ENCODE measurements around the gene TBC1D10B.

TBC1D10B gene

GRCh38 chr16:30381291-30382041, 11.2 kb upstream of the TBC1D10B start:
- H3K4me3 ChIP-seq (ENCODE audit: low read depth, low read length), result no peak overlapping the region
- TF ChIP-seq CTCF (IDR thresholded peaks at IDR 0.05; ENCODE audit: low read depth, low read length, missing control alignments), result no peak
- DNase-seq (ENCODE audit: low read depth), result no peak
- in situ Hi-C loops (cut with HindIII; ENCODE audit: low sequenced_read_pairs), result no loop called here

- DNase-seq (ENCODE audit: low read depth), result no peak
- no peak for TF ChIP-seq CTCF (IDR thresholded peaks at IDR 0.05; ENCODE audit: low read depth, low read length, missing control alignments)
- in situ Hi-C loops (cut with HindIII; ENCODE audit: low sequenced_read_pairs), result no loop called here
- no peak overlapping the region for H3K4me3 ChIP-seq (ENCODE audit: low read depth, low read length)
These were observed 10.5 kb upstream of the TBC1D10B start for GRCh38 chr16:30380803-30381208.

GRCh38 chr16:30380072-30380802, 9.9 kb upstream of the TBC1D10B start:
- in situ Hi-C loops (cut with HindIII; ENCODE audit: low sequenced_read_pairs), result no loop called here
- no peak for DNase-seq (ENCODE audit: low read depth)
- TF ChIP-seq CTCF (IDR thresholded peaks at IDR 0.05; ENCODE audit: low read depth, low read length, missing control alignments), result no peak
- no peak overlapping the region for H3K4me3 ChIP-seq (ENCODE audit: low read depth, low read length)

GRCh38 chr16:30379158-30379783, 9.0 kb upstream of the TBC1D10B start:
- no peak for DNase-seq (ENCODE audit: low read depth)
- no peak for TF ChIP-seq CTCF (IDR thresholded peaks at IDR 0.05; ENCODE audit: low read depth, low read length, missing control alignments)
- in situ Hi-C loops (cut with HindIII; ENCODE audit: low sequenced_read_pairs), result loop anchor here (10.0 kb wide), 1 partner anchor 264 kb away; the partner anchor contains the start of gene GDPD3
- peak overlapping the region; percentile 62 for H3K4me3 ChIP-seq (ENCODE audit: low read depth, low read length)

- peak overlapping the region; percentile 62 for H3K4me3 ChIP-seq (ENCODE audit: low read depth, low read length)
- in situ Hi-C loops (cut with HindIII; ENCODE audit: low sequenced_read_pairs), result loop anchor here (10.0 kb wide), 1 partner anchor 264 kb away; the partner anchor contains the start of gene GDPD3
- peak; percentile 93 for DNase-seq (ENCODE audit: low read depth)
- peak; percentile 33 for TF ChIP-seq CTCF (IDR thresholded peaks at IDR 0.05; ENCODE audit: low read depth, low read length, missing control alignments)
These were observed 8.2 kb upstream of the TBC1D10B start for GRCh38 chr16:30378236-30379157.
